ENCODE measurements around the gene KIF7.

DNA sequence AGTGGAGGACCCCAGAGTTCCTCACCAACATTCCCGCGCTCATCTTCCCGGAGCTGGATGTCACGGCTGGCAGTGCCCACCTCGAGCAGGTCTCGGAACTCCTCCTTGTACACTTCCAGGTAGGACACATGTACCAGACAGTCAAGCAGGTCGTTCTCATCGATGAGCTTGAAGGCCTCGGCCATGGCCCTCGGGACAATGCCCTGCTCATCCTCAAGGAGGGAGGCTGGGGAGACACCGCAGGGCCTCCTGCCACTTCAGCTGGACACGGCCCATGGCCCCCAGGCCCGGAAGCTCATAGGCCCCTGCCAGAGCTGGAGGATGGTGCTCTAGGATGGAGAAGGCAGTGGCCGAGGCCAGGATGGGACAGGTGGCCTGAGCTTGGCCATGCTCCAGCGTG is 5.6 kb downstream of the KIF7 start:
- TF ChIP-seq, protein P1, sequence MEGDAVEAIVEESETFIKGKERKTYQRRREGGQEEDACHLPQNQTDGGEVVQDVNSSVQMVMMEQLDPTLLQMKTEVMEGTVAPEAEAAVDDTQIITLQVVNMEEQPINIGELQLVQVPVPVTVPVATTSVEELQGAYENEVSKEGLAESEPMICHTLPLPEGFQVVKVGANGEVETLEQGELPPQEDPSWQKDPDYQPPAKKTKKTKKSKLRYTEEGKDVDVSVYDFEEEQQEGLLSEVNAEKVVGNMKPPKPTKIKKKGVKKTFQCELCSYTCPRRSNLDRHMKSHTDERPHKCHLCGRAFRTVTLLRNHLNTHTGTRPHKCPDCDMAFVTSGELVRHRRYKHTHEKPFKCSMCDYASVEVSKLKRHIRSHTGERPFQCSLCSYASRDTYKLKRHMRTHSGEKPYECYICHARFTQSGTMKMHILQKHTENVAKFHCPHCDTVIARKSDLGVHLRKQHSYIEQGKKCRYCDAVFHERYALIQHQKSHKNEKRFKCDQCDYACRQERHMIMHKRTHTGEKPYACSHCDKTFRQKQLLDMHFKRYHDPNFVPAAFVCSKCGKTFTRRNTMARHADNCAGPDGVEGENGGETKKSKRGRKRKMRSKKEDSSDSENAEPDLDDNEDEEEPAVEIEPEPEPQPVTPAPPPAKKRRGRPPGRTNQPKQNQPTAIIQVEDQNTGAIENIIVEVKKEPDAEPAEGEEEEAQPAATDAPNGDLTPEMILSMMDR (IDR thresholded peaks at IDR 0.05), result no peak
- TF ChIP-seq, protein P2, sequence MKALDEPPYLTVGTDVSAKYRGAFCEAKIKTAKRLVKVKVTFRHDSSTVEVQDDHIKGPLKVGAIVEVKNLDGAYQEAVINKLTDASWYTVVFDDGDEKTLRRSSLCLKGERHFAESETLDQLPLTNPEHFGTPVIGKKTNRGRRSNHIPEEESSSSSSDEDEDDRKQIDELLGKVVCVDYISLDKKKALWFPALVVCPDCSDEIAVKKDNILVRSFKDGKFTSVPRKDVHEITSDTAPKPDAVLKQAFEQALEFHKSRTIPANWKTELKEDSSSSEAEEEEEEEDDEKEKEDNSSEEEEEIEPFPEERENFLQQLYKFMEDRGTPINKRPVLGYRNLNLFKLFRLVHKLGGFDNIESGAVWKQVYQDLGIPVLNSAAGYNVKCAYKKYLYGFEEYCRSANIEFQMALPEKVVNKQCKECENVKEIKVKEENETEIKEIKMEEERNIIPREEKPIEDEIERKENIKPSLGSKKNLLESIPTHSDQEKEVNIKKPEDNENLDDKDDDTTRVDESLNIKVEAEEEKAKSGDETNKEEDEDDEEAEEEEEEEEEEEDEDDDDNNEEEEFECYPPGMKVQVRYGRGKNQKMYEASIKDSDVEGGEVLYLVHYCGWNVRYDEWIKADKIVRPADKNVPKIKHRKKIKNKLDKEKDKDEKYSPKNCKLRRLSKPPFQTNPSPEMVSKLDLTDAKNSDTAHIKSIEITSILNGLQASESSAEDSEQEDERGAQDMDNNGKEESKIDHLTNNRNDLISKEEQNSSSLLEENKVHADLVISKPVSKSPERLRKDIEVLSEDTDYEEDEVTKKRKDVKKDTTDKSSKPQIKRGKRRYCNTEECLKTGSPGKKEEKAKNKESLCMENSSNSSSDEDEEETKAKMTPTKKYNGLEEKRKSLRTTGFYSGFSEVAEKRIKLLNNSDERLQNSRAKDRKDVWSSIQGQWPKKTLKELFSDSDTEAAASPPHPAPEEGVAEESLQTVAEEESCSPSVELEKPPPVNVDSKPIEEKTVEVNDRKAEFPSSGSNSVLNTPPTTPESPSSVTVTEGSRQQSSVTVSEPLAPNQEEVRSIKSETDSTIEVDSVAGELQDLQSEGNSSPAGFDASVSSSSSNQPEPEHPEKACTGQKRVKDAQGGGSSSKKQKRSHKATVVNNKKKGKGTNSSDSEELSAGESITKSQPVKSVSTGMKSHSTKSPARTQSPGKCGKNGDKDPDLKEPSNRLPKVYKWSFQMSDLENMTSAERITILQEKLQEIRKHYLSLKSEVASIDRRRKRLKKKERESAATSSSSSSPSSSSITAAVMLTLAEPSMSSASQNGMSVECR (CRISPR knock-in tag; IDR thresholded peaks at IDR 0.05; ENCODE audit: borderline replicate concordance), result no peak
- TF ChIP-seq HMGXB4 (CRISPR knock-in tag; IDR thresholded peaks at IDR 0.05) (no peak), KAT7 (CRISPR knock-in tag; IDR thresholded peaks at IDR 0.05; ENCODE audit: borderline replicate concordance) (no peak), ZSCAN18 (CRISPR knock-in tag; IDR thresholded peaks at IDR 0.05) (no peak), NFYB (CRISPR knock-in tag; conservative IDR thresholded peaks at IDR 0.05; ENCODE audit: low read depth) (no peak), EMX1 (CRISPR knock-in tag; IDR thresholded peaks at IDR 0.05) (no peak), GABPB1 (CRISPR knock-in tag; IDR thresholded peaks at IDR 0.05) (no peak), NR2C2 (CRISPR knock-in tag; IDR thresholded peaks at IDR 0.05) (no peak)
- TF ChIP-seq, protein P3, sequence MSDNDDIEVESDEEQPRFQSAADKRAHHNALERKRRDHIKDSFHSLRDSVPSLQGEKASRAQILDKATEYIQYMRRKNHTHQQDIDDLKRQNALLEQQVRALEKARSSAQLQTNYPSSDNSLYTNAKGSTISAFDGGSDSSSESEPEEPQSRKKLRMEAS (CRISPR knock-in tag; IDR thresholded peaks at IDR 0.05), result no peak

All from WTC11 (cell line).